Thoracic aorta endothelial cell (primary cell): ENCODE data around the gene ZFR2. TPM values are rescaled to one million over a fixed set of nuclear protein-coding genes. Genes with fewer than 3 reads are reported as not detected.

Experiments
- small RNA-seq: library from RNA; depleted of rRNA; stranded (forward); fragments of <200 nt; gene quantifications from one replicate; pipeline ENCODE3, GENCODE V24; 2012
- total RNA-seq: library from RNA; depleted of rRNA; stranded (reverse); fragments of >200 nt; gene quantifications from 2 replicates; pipeline ENCODE4 v1.2.3, GENCODE V29; 2012

The ZFR2 gene
- total RNA-seq: not detected in 2 replicates

GRCh38 chr19:3868770-3869456, at the start of gene ZFR2:
ZFR2 (minus strand) TSS chr19:3869038; CDS start chr19:3869017, 21 bp downstream.

DNA sequence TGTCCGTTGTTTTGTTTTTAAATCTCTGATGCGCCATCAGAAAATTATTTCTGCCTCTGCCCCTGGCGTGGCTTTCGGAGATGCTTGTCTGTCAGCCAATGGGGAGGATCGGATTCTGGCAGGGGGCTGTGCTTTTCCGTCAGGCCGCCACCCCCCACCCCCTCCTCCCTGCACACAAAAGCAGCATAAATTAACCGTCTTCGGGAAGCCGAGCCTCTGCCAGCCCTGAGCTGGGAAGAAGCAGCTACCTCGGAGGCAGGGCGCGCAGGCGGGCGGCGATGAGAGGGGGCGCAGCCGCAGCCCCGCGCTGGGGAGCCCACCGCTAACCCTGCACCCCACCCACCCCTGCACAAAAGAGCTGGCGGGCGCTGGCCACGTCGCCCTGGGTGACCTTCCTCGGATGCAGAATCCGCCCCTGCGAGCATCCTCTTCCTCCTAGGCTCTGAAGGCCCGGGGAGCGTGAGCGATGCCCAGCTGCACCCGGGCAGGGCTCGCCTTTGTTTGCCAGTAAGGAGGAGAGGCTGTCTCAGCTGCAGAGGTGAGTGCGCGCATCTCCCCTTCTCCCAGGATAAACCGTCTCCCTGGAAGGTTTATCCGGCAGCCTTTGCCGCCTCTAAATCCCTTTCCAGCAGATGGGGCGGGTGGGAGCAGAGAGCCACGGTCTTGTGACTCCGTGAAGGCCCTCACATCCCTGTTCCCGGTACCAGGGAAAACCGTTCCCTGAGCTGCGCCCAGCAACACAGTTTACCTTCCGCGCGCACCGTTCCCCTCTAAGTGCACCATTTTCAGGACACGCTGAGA, 11.8 kb upstream of the ZFR2 start, which contains the start of gene ATCAY:
Gene ATCAY, plus strand, starts transcription at position 215 of the 801 bp plus-strand sequence. CDS start 5,083 bp downstream, outside the sequence.

DNA sequence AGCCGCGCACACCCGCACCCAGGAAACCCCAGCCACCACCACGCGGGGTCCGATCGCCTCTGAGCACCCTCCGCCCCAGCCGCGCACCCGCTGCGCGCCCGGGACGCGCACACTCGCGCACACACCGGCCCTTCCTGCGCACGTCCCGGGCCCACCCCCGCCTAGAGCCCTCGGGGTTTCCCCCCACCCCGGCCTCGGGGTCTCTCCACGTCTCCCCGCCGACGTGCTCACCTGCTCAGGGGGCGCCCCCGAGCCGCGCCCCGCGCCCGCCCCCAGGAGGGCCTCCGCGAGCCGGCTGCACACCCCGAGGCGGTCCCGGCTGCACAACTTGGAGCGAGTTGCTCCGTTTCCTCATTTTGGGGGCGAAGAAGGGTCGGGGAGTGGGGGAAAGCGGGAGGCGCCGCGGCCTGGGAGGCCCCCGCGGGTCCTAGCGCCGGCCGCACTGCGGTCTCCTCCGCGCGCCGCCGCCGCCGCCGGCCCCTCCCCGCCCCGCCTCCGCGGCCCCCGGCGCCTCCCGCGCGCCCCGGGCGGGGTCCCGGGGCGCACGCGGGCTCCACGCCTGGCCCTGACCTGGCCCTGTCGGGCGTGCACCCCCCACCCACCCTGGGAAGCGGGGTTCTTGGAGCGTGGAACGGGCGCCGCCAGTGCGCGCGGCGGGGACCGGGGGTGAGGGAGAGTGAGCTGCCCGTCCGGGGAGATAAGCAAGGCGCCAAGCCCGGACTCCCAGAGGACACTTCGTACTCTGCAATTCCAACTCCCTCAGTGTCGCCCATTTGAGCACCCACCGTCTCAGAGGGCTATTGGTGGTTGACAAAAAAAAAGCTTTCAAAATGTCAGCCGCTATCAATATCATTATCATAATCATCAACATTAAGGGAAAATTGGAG, 82.7 kb downstream of the ZFR2 start, which contains the start of gene MATK:
Gene MATK, minus strand, starts transcription at position 444 of the 887 bp plus-strand sequence. CDS start 1,246 bp downstream, outside the sequence.

DNA sequence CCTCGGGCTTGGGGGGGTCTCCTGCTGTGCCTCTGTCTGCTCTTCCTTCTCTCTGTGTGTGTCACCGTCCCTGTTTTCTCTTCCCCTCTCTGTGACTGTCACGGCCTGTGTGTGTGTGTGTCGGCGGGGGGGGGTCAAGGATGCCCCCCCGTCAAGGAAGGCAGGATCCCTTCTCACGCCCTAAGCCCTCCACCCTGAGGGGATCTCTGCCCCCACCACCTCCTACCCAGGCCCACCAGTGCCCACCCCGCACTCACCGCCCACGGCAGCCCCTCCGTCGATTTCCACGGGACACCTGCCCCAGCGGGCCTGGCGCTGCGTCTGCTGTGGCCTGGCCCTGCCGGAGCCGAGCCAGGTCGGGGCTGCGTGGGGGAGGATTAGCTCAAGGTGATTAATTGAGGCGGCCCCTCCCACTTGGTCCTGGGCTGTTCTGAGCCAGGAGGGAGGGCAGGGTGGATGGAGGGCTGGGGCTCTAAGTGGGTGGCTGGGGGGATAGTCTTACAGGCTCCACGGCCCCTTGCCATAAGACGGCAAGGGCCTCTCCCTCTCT, 96.9 kb downstream of the ZFR2 start, which contains the start of gene RAX2:
Gene RAX2, minus strand, starts transcription at position 323 of the 550 bp plus-strand sequence. CDS start 486 bp downstream, outside the sequence.

GRCh38 chr19:3762501-3763459, 106.1 kb downstream of the ZFR2 start, which contains the start of gene MRPL54:
MRPL54 (plus strand) TSS chr19:3762682; CDS start chr19:3762701, 19 bp downstream.

GRCh38 chr19:3761382-3762129, 107.3 kb downstream of the ZFR2 start, which contains the start of gene APBA3:
APBA3 (minus strand) TSS chr19:3761692; CDS start chr19:3760264, 1,428 bp downstream.

Small RNA genes lying within 50 kb of the gene (small RNA-seq; reads per million reads assigned to genes)
- not detected for gene AC005777.1

Other genes with a start within 250 kb of the ZFR2 start
- gene CACTIN, start 242.2 kb downstream of the ZFR2 start, total RNA-seq: 24.5 and 27.1 TPM in 2 replicates
- 23.5 and 29.3 TPM in 2 replicates for gene PIP5K1C, start 168.6 kb downstream of the ZFR2 start, total RNA-seq
- gene TJP3, start 160.7 kb downstream of the ZFR2 start, total RNA-seq: not detected in 2 replicates
- gene APBA3, start 107.3 kb downstream of the ZFR2 start, total RNA-seq: 17.7 and 18.6 TPM in 2 replicates
- 43.4 and 49.3 TPM in 2 replicates for gene MRPL54, start 106.4 kb downstream of the ZFR2 start, total RNA-seq
- gene RAX2, start 96.8 kb downstream of the ZFR2 start, total RNA-seq: not detected in 2 replicates
- 0.29 TPM in 1 of 2 replicates, not detected in the other for gene MATK, start 82.7 kb downstream of the ZFR2 start, total RNA-seq
- 0.13 TPM in 1 of 2 replicates, not detected in the other for gene ATCAY, start 11.6 kb upstream of the ZFR2 start, total RNA-seq
- not detected in 2 replicates for gene NMRK2, start 64.0 kb upstream of the ZFR2 start, total RNA-seq
- 80.1 and 86.1 TPM in 2 replicates for gene DAPK3, start 102.1 kb upstream of the ZFR2 start, total RNA-seq
- 1,764 and 1,853 TPM in 2 replicates for gene EEF2, start 116.4 kb upstream of the ZFR2 start, total RNA-seq
- gene PIAS4, start 138.7 kb upstream of the ZFR2 start, total RNA-seq: 31.3 and 35.8 TPM in 2 replicates
- gene ZBTB7A, start 197.9 kb upstream of the ZFR2 start, total RNA-seq: 19.9 and 28.3 TPM in 2 replicates